H1 (cell line): Measurements from ENCODE around the gene TADA2B.

ENCODE experiments used
- EZH2 ChIP-seq: fragments of 200-600 bp; sonication (generic); IDR thresholded peaks from 2 replicates; pipeline ENCODE4 v1.7.1; 2012; ENCODE audit warnings: low read depth, mild to moderate bottlenecking, moderate library complexity, low read length, inconsistent platforms; ENCODE audit not compliant: severe bottlenecking
- JUND ChIP-seq: IDR thresholded peaks from 2 replicates; pipeline ENCODE4 v1.6.1; 2011; ENCODE audit warnings: mild to moderate bottlenecking, improper control_type of control experiment, low read length
- KDM5A ChIP-seq: fragments of 200-600 bp; IDR thresholded peaks from 2 replicates; pipeline ENCODE4 v1.7.1; 2012; ENCODE audit warnings: mild to moderate bottlenecking, low read length, inconsistent platforms, mixed read lengths
- SP2 ChIP-seq: IDR thresholded peaks from 2 replicates; pipeline ENCODE4 v1.6.1; 2012; ENCODE audit warnings: mild to moderate bottlenecking, low read length, inconsistent platforms
- ZNF274 ChIP-seq: IDR thresholded peaks from 2 replicates; pipeline ENCODE4 v1.7.0; 2012; ENCODE audit warnings: low read length, borderline replicate concordance; ENCODE audit errors: extremely low read depth
- TF ChIP-seq, protein P1 (sequence below), 3 experiments: IDR thresholded peaks; 1 replicate in 2 of 3; 2 replicates in 1 of 3; pipeline versions ENCODE4 v1.5.1 to v1.6.1; 2011; ENCODE audit warnings: low read length in 3 of 3, mild to moderate bottlenecking in 3 of 3, inconsistent platforms in 2 of 3, low read depth in 1 of 3, moderate library complexity in 1 of 3; ENCODE audit not compliant: insufficient read depth in 1 of 3; ENCODE audit errors: control extremely low read depth in 1 of 3

DNA sequence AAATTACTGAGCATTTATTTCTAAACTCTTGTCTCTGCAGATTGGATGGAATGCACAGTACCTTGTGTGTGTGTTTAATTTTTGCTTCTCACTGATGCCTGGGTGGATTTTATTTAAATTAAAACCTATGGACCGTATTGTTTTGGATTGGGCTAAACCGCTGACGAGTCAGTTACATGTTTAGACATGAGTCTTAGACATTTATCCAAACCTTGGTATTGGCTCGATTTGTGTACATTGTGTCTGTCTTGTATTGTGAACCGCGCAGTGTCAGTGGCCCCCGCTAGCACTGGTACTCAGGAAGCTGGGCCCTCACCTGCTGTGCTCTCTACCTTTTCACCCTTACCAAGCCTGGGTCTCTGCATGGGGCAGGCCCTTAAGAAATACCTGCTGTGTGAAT, 40.8 kb upstream of the TADA2B start:
- TF ChIP-seq ZNF274 (no peak), KDM5A (no peak), JUND (no peak), EZH2 (no peak), SP2 (no peak)
- TF ChIP-seq, protein P1, sequence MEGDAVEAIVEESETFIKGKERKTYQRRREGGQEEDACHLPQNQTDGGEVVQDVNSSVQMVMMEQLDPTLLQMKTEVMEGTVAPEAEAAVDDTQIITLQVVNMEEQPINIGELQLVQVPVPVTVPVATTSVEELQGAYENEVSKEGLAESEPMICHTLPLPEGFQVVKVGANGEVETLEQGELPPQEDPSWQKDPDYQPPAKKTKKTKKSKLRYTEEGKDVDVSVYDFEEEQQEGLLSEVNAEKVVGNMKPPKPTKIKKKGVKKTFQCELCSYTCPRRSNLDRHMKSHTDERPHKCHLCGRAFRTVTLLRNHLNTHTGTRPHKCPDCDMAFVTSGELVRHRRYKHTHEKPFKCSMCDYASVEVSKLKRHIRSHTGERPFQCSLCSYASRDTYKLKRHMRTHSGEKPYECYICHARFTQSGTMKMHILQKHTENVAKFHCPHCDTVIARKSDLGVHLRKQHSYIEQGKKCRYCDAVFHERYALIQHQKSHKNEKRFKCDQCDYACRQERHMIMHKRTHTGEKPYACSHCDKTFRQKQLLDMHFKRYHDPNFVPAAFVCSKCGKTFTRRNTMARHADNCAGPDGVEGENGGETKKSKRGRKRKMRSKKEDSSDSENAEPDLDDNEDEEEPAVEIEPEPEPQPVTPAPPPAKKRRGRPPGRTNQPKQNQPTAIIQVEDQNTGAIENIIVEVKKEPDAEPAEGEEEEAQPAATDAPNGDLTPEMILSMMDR (IDR thresholded peaks at IDR 0.05; ENCODE audit: control extremely low read depth in 1 of 3, insufficient read depth in 1 of 3, low read depth in 1 of 3, low read length in 3 of 3), result no peak
